ENCODE measurements around the gene FBXO24. TPM values are rescaled to one million over a fixed set of nuclear protein-coding genes. Genes with fewer than 3 reads are reported as not detected.

FBXO24 gene
- total and polyA plus RNA-seq, 4 donors, result 0.25 to 1.3 (median 0.33) TPM

- DNase-seq (peak; percentile 39 to 62 (median 43)), ATAC-seq (ENCODE audit: insufficient read depth, low FRiP score) (no peak)
- Histone ChIP-seq H3K9me3 (ENCODE audit: control insufficient read depth in 4 of 4, insufficient read depth in 3 of 4, low read length in 3 of 4) (no peaks in the 10 kb centered on the region), H3K27me3 (ENCODE audit: control insufficient read depth in 3 of 3, insufficient read depth in 3 of 3, low read length in 2 of 3) (no peaks in the 10 kb centered on the region), H3K9ac (ENCODE audit: insufficient read depth in 1 of 2, low read length in 2 of 2) (no peak overlapping the region), H3K4me3 (peak overlapping the region; percentile 21), H3K27ac (ENCODE audit: low read depth in 1 of 2, low read length in 1 of 2) (peak overlapping the region; percentile 24 to 50), H3K36me3 (ENCODE audit: control insufficient read depth in 4 of 4, insufficient read depth in 4 of 4, low read length in 4 of 4) (peaks cover 0 to 7% (median 0%) of the 10 kb centered on the region in 4 donors), H3K4me1 (ENCODE audit: control insufficient read depth in 5 of 5, insufficient read depth in 5 of 5, low read length in 5 of 5) (peaks cover 0 to 31% (median 5%) of the 10 kb centered on the region in 5 donors)
- no peak for TF ChIP-seq CTCF (IDR thresholded peaks at IDR 0.05; ENCODE audit: control extremely low read depth, extremely low read depth)
- 20 to 25% methylated on average over 10 of the region's 10 CpGs for WGBS, 2 donors
These were observed 17.5 kb downstream of the FBXO24 start for GRCh38 chr7:100603726-100604027.

GRCh38 chr7:100604028-100604975 lies 18.2 kb downstream of the FBXO24 start:
- Histone ChIP-seq H3K36me3 (ENCODE audit: control insufficient read depth in 4 of 4, insufficient read depth in 4 of 4, low read length in 4 of 4) (peaks cover 0 to 7% (median 0%) of the 10 kb centered on the region in 4 donors), H3K27me3 (ENCODE audit: control insufficient read depth in 3 of 3, insufficient read depth in 3 of 3, low read length in 2 of 3) (no peaks in the 10 kb centered on the region), H3K9me3 (ENCODE audit: control insufficient read depth in 4 of 4, insufficient read depth in 3 of 4, low read length in 3 of 4) (no peaks in the 10 kb centered on the region), H3K27ac (ENCODE audit: low read depth in 1 of 2, low read length in 1 of 2) (peak overlapping the region; percentile 52 to 76), H3K9ac (ENCODE audit: insufficient read depth in 1 of 2, low read length in 2 of 2) (no peak overlapping the region), H3K4me3 (peak overlapping the region; percentile 50), H3K4me1 (ENCODE audit: control insufficient read depth in 5 of 5, insufficient read depth in 5 of 5, low read length in 5 of 5) (peaks cover 0 to 31% (median 5%) of the 10 kb centered on the region in 5 donors)
- TF ChIP-seq CTCF (IDR thresholded peaks at IDR 0.05; ENCODE audit: control extremely low read depth, extremely low read depth), result no peak
- peak; percentile 80 for ATAC-seq (ENCODE audit: insufficient read depth, low FRiP score)
- DNase-seq, result peak; percentile 75 to 81 (median 80)
- 0 to 1% methylated on average over 53 to 70 of the region's 70 CpGs for WGBS, 2 donors

- 10 to 15% methylated on average over 59 to 68 of the region's 68 CpGs for whole genome bisulfite sequencing, 2 donors
- no peak overlapping the region for H3K9ac ChIP-seq (ENCODE audit: insufficient read depth in 1 of 2, low read length in 2 of 2)
These were observed 19.1 kb downstream of the FBXO24 start for GRCh38 chr7:100604976-100605911.

More at GRCh38 chr7:100604976-100605911, 19.1 kb downstream of the FBXO24 start:
- Histone ChIP-seq H3K9me3 (ENCODE audit: control insufficient read depth in 4 of 4, insufficient read depth in 3 of 4, low read length in 3 of 4) (no peaks in the 10 kb centered on the region), H3K27ac (ENCODE audit: low read depth in 1 of 2, low read length in 1 of 2) (peak overlapping the region; percentile 52 to 76), H3K27me3 (ENCODE audit: control insufficient read depth in 3 of 3, insufficient read depth in 3 of 3, low read length in 2 of 3) (no peaks in the 10 kb centered on the region), H3K36me3 (ENCODE audit: control insufficient read depth in 4 of 4, insufficient read depth in 4 of 4, low read length in 4 of 4) (peaks cover 0 to 7% (median 0%) of the 10 kb centered on the region in 4 donors), H3K4me1 (ENCODE audit: control insufficient read depth in 5 of 5, insufficient read depth in 5 of 5, low read length in 5 of 5) (peaks cover 0 to 31% (median 5%) of the 10 kb centered on the region in 5 donors), H3K4me3 (peak overlapping the region; percentile 50)
- TF ChIP-seq CTCF (IDR thresholded peaks at IDR 0.05; ENCODE audit: control extremely low read depth, extremely low read depth), result no peak
- DNase-seq (peak in 1 of 3 donors; percentile 31), ATAC-seq (ENCODE audit: insufficient read depth, low FRiP score) (no peak)

Measured in lung (tissue), 12 donors.